Stimulated activated CD8-positive, alpha-beta memory T cell treated with anti-CD3 and anti-CD28 coated beads, Interleukin-2, amount 100 ng/mL, for 1 hour (primary cell): ENCODE results near the gene LILRA2.
"Not testable (repeated sequence)": the region's sequence is repeated elsewhere in the genome, so short reads cannot be mapped to it uniquely, and the experiment has no call there.

Experiments
- DNase-seq, 2 donors: peaks; one replicate each; pipeline ENCODE4 v3.0.0-alpha.2; 2020; ENCODE audit warnings: low read depth in 2 of 2

Gene LILRA2

DNA sequence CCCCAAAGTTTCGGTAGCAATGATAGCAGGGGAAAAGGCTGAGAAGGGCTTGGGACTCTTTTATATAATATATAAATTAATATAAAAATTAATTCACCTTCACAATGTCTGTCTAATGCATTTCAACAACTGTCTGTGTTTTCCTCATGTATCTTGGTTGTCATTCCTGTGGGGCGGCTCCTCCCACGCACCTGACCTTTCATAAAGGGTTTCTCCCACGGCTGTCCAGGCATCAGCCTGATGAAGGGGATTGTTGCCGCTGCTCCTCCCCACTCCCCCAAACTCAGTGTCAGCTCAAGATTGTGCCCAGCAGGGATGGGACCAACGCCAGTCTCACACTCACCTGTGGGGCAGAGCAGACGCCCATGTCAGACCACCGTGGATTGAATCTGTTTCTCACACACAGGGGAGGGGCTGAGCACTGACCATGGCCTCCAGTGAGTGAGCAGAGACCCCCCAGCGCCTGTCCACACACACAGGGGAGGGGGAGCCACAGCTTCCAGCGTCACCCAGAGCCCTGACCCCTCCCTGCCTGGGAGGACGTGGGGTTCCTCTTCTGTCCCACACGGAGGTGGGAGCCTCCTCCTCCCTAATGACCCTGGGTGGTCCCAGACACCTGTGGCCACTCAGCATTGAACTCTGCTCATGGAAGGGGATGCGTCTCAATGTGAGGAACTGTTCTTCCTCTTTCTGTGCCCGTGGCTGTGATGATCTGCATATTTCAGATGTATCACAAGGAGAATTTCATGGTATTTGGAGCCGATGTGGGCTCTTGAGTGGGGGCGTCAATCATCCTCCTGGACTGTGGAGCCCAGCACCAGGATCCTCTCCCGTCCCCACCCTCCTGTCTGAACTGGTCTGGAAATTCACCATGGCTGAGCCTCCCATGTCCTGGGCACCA lies 1.6 kb upstream of the LILRA2 start:
- not testable (repeated sequence) for DNase-seq

GRCh38 chr19:54572696-54573311 lies 786 bp upstream of the LILRA2 start:
- DNase-seq, result no peak

DNA sequence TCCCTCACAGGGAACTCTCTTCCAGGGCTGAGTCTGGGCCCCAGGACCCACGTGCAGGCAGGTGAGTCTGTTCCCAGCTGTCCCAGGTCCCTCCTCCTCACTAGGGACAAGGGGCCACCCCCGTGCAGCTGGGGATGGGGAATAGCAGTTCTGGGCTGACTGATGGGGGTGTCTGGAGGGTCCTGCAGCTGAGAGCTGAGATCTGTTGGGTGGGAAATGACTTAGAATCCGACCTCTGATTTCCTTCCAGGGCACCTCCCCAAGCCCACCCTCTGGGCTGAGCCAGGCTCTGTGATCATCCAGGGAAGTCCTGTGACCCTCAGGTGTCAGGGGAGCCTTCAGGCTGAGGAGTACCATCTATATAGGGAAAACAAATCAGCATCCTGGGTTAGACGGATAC lies 461 bp downstream of the LILRA2 start:
- no peak for DNase-seq

- no peak for DNase-seq
These were observed 1.0 kb downstream of the LILRA2 start for GRCh38 chr19:54574527-54575056.

DNA sequence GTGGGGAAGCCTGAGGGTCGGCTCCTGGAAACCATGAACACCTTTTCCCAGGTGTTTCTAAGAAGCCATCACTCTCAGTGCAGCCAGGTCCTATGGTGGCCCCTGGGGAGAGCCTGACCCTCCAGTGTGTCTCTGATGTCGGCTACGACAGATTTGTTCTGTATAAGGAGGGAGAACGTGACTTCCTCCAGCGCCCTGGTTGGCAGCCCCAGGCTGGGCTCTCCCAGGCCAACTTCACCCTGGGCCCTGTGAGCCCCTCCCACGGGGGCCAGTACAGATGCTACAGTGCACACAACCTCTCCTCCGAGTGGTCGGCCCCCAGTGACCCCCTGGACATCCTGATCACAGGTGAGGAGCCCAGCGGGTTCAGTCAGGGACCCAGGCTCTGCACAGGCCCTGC lies 1.6 kb downstream of the LILRA2 start:
- DNase-seq, result not testable (repeated sequence)

GRCh38 chr19:54576411-54576976 lies 2.9 kb downstream of the LILRA2 start:
- DNase-seq, result no peak

GRCh38 chr19:54577334-54577733 lies 3.7 kb downstream of the LILRA2 start:
- DNase-seq, result no peak

GRCh38 chr19:54578268-54578667 lies 4.7 kb downstream of the LILRA2 start:
- DNase-seq, result not testable (repeated sequence)

DNA sequence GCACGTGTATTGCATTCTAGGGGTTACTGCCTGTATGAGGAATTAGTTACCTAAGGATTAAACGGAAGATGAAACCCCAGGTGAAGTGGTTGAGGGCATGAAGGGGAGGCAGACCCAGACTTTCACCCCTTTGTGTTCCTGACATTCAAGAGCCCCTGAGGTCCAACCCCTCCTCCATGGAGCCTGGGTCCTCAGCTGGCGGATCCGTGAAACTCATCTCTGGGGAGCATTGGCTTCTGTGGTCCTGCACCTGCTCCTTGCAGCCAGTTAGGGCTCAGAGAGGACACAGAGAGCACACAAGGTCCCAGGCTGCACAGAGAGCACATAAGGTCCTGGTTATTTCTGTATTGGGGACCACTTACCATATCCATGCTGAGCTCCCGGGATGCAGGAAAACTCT lies 12.8 kb downstream of the LILRA2 start:
- DNase-seq, result no peak

DNA sequence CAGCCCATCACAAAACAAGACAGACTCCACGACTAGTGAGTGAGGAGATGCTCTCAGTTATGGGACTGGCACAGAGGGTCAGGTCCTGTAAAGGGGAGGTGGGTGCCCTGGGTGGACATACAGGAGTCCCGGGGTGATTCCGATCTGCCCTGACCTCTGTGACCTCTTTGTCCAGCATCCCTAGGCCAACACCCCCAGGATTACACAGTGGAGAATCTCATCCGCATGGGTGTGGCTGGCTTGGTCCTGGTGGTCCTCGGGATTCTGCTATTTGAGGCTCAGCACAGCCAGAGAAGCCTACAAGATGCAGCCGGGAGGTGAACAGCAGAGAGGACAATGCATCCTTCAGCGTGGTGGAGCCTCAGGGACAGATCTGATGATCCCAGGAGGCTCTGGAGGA lies 13.4 kb downstream of the LILRA2 start:
- no peak for DNase-seq

- DNase-seq, result not testable (repeated sequence)
These were observed 19.9 kb downstream of the LILRA2 start, which contains the start of gene LILRA1 for GRCh38 chr19:54593445-54593844. LILRA1 (plus strand) TSS chr19:54593632; CDS start chr19:54594245, 613 bp downstream.

GRCh38 chr19:54593931-54594626 lies 20.5 kb downstream of the LILRA2 start:
- DNase-seq, result not testable (repeated sequence)

GRCh38 chr19:54594737-54595136 lies 21.1 kb downstream of the LILRA2 start:
- DNase-seq, result no peak

- not testable (repeated sequence) for DNase-seq
These were observed 22.3 kb downstream of the LILRA2 start for GRCh38 chr19:54595680-54596436.

- no peak for DNase-seq
These were observed 26.6 kb downstream of the LILRA2 start for GRCh38 chr19:54600212-54600611.

DNA sequence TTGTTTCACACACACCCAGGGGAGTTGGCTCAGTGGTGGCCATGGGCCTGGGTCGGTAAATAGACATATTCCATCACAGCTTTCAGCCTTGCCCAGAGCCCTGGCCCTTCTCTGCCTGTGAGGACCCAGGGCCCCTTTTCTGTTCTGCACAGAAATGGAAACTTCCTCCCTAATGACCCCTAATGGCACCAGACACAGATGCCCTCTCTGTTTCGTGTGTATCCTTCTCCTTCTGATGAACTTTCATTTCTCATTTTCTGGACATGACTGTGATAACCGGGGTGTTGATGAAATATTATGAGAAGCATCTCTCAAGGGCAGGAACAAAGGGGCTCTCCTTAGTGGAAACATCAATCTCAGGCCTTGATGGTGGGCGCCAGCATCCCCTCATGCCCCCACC lies 32.6 kb downstream of the LILRA2 start:
- DNase-seq, result no peak

DNA sequence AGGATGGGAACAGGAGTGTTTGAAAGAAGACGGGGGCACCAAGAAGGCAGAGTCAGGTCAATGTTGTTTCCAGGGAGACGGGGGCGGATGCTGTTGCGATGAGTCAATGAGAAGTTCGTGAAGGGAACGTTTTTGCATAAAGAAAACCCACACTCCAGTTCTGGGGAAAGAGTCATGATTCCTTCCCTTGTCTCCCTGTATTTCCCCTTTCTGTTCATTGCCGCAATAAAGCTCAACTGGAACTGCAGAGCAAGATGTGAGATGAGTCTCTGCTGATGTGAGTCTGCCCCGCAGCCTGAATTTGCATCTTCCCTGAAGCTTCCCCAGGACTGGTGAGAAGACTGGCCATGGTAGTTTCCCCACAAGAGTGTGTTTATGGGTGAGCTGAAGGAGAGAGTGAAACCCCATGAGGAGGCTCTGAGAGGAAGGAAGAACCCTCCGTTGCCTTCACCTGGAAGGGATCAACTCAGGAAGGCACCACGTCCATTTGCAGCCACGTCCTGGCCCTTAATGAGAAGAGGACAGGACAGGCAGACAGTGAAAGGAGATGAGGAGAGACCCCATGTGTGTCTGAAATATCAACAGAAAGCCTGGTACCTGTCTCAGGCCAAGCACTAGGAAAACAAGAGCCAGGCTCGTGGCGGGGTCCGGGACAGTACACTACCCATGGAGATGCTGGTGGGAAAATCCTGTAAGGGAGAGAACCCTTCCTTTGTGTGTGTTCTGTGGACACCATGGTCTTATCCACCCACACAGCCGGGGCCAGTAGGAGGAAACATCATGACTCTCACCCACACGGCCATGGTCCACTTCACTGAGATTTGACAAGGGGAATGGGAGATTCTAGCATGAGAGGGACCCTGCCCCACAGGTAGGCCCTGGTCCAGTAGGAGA lies 33.5 kb downstream of the LILRA2 start:
- DNase-seq, result no peak

DNA sequence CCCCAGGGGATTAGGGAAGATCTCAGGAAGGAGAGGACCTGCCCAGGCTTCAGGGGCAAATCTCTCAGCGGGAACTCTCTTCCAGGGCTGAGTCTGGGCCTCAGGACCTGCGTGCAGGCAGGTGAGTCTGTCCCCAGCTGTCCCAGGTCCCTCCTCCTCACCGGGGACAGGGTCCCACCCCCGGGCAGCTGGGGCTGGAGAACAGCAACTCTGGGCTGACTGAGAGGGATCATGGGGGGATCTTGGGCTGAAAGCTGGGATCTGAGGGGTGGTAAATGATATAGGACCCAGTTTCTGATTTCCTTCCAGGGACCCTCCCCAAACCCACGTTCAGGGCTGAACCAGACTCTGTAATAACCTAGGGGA lies 34.2 kb downstream of the LILRA2 start:
- no peak for DNase-seq

DNA sequence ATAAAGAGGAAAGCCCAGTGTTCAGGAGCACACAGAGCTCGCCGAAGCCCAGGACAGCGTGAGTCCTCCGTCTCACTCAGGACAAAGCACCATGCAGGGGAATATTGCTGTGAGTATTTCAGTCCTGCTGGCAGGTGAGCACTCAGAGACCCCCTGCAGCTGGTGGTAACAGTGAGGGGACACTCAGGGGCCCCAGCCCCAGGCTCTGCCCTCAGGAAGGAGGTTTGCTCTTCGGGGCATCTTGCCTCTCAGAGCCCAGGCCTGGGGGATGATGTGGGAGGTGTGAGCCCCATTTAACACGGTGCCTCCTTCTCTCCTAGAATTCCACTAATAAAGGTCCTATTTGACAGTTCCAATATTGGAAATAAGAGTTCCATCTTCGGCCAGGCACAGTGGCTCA lies 34.6 kb downstream of the LILRA2 start:
- no peak for DNase-seq

DNA sequence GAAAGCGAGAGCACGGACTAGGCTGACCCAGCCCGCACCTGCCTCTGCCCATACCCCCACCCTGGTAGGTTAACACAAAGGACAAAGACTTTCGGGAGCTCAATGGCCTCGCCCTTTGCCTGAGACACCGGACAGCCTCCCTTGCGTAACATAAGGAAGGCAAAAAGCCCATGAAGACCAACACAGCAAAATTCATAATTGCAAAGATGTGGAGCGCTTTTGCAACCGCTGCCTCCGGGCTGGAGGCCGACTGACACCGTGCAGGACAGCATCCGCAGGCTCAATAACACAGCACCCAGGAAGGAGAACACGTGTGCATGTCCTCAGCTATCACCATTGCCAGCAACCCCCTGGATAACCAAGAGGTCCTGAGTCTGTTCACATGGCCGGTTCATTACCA lies 35.2 kb downstream of the LILRA2 start:
- no peak for DNase-seq
